IMR-90 (cell line): ENCODE measurements around the gene KCNQ2.

Experiments
- CEBPB ChIP-seq: IDR thresholded peaks from 2 replicates; pipeline ENCODE4 v1.6.1; 2012; ENCODE audit warnings: low read depth, low read length, improper control_type of control experiment
- ELK1 ChIP-seq: fragments of 150-350 bp; IDR thresholded peaks from 2 replicates; pipeline ENCODE4 v1.6.1; 2016; ENCODE audit warnings: low read depth, mild to moderate bottlenecking, low read length, moderate library complexity, borderline replicate concordance
- FOS ChIP-seq: fragments of 150-350 bp; IDR thresholded peaks from 2 replicates; pipeline ENCODE4 v1.6.1; 2016; ENCODE audit warnings: low read depth, low read length
- NFE2L2 ChIP-seq: fragments of 150-350 bp; IDR thresholded peaks from 2 replicates; pipeline ENCODE4 v1.6.1; 2016; ENCODE audit warnings: low read depth, mild to moderate bottlenecking, low read length
- POLR2A ChIP-seq: IDR thresholded peaks from 2 replicates; pipeline ENCODE4 v1.6.1; 2012; ENCODE audit warnings: mild to moderate bottlenecking, low read depth, low read length
- RAD21 ChIP-seq: IDR thresholded peaks from 2 replicates; pipeline ENCODE4 v1.6.1; 2012; ENCODE audit warnings: low read length, improper control_type of control experiment
- TF ChIP-seq, protein P1 (sequence below): conservative IDR thresholded peaks from 2 replicates; pipeline ENCODE4 v1.5.1; 2012; ENCODE audit warnings: mild to moderate bottlenecking, low read depth, low read length, improper control_type of control experiment
- TF ChIP-seq, protein P2 (sequence below): fragments of 150-350 bp; IDR thresholded peaks from 2 replicates; pipeline ENCODE4 v1.6.1; 2017; ENCODE audit warnings: mild to moderate bottlenecking, antibody characterized with exemption, low read length, low read depth

DNA sequence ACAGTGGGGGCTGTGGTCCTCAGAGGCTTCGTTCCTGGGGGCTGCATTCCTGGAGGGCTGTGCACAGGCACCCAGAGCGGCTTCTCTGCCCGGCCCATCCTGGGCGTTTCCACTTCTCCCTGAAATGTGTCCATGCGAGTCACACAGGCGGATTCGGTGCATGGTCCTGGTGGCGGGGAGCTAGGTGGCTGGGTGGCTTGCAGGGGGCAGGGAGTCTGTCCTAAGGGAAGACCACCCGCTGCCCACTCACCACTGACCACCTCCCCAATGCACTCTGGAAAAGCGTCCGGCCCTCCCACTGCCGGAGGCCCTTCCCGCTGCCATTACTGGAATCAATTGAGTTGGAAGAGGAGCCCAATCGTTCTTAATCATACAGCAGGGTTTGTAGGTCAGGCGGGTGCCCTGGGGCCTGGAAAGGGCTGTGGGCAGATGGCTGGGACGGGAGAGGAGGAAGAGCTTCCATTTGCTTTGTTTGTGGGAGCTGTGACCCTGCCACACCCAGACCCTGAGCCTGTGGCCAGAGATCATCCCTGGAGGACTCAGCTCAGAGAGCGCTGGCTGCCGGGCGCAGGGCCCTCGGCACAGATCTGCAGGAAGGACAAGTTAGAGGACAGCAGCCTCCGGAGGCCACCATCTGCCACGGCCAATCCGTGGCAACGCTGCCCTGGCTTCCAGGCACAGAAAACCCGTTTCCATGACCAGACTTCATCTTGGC is 117.7 kb downstream of the KCNQ2 start:
- TF ChIP-seq, protein P1, sequence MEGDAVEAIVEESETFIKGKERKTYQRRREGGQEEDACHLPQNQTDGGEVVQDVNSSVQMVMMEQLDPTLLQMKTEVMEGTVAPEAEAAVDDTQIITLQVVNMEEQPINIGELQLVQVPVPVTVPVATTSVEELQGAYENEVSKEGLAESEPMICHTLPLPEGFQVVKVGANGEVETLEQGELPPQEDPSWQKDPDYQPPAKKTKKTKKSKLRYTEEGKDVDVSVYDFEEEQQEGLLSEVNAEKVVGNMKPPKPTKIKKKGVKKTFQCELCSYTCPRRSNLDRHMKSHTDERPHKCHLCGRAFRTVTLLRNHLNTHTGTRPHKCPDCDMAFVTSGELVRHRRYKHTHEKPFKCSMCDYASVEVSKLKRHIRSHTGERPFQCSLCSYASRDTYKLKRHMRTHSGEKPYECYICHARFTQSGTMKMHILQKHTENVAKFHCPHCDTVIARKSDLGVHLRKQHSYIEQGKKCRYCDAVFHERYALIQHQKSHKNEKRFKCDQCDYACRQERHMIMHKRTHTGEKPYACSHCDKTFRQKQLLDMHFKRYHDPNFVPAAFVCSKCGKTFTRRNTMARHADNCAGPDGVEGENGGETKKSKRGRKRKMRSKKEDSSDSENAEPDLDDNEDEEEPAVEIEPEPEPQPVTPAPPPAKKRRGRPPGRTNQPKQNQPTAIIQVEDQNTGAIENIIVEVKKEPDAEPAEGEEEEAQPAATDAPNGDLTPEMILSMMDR, result no peak
- TF ChIP-seq ELK1, result no peak
- TF ChIP-seq, protein P2, sequence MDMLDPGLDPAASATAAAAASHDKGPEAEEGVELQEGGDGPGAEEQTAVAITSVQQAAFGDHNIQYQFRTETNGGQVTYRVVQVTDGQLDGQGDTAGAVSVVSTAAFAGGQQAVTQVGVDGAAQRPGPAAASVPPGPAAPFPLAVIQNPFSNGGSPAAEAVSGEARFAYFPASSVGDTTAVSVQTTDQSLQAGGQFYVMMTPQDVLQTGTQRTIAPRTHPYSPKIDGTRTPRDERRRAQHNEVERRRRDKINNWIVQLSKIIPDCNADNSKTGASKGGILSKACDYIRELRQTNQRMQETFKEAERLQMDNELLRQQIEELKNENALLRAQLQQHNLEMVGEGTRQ, result no peak
- no peak for TF ChIP-seq CEBPB
- no peak for TF ChIP-seq NFE2L2
- no peak for TF ChIP-seq POLR2A
- no peak for TF ChIP-seq RAD21
- TF ChIP-seq FOS, result no peak
